GM12878 (cell line): Measurements from ENCODE around the gene KREMEN2. TPM values are rescaled to one million over a fixed set of nuclear protein-coding genes. Genes with fewer than 3 reads are reported as not detected.
A peak's percentile ranks its signal among the peaks of the same experiment; 100 is the strongest.

Experiments
- ATF2 ChIP-seq: IDR thresholded peaks from 2 replicates; pipeline ENCODE4 v1.6.1; 2012; ENCODE audit warnings: low read length, inconsistent platforms
- CBFB ChIP-seq: IDR thresholded peaks from 2 replicates; pipeline ENCODE4 v1.6.1; 2016; ENCODE audit warnings: antibody characterized with exemption, low read depth
- CREM ChIP-seq: IDR thresholded peaks from 2 replicates; pipeline ENCODE4 v1.6.1; 2014; ENCODE audit warnings: antibody characterized with exemption, low read depth
- EED ChIP-seq: sonication (generic); IDR thresholded peaks from 2 replicates; pipeline ENCODE4 v1.6.1; 2016; ENCODE audit warnings: antibody characterized with exemption, low read depth
- ELK1 ChIP-seq: IDR thresholded peaks from 2 replicates; pipeline ENCODE4 v1.6.1; 2012; ENCODE audit warnings: low read depth, low read length, improper control_type of control experiment
- FOS ChIP-seq: IDR thresholded peaks from 3 replicates; pipeline ENCODE4 v1.6.1; 2011; ENCODE audit warnings: borderline replicate concordance; ENCODE audit not compliant: insufficient read length; ENCODE audit errors: extremely low read depth
- GATAD2B ChIP-seq: fragments of 450-650 bp; conservative IDR thresholded peaks from 2 replicates; pipeline ENCODE4 v1.6.1; 2017; ENCODE audit warnings: low read depth, mild to moderate bottlenecking, moderate library complexity
- HDGF ChIP-seq: fragments of 450-650 bp; IDR thresholded peaks from 2 replicates; pipeline ENCODE4 v1.6.1; 2016; ENCODE audit warnings: antibody characterized with exemption
- IKZF1 ChIP-seq: fragments of 450-650 bp; conservative IDR thresholded peaks from 2 replicates; pipeline ENCODE4 v1.6.1; 2017; ENCODE audit warnings: antibody characterized with exemption, mild to moderate bottlenecking
- LARP7 ChIP-seq: fragments of 450-650 bp; IDR thresholded peaks from 2 replicates; pipeline ENCODE4 v1.6.1; 2017; ENCODE audit warnings: mild to moderate bottlenecking
- NR2C2 ChIP-seq: IDR thresholded peaks from 2 replicates; pipeline ENCODE4 v1.6.1; 2011; ENCODE audit warnings: borderline replicate concordance, low read depth; ENCODE audit not compliant: control insufficient read depth, insufficient read length
- PAX5 ChIP-seq: IDR thresholded peaks from 2 replicates; pipeline ENCODE4 v1.6.1; 2011; ENCODE audit warnings: low read depth, low read length, borderline replicate concordance
- POLR2A ChIP-seq: IDR thresholded peaks from 2 replicates; pipeline ENCODE4 v1.6.1; 2011; ENCODE audit warnings: low read depth, mild to moderate bottlenecking, low read length
- POU2F2 ChIP-seq: IDR thresholded peaks from 3 replicates; pipeline ENCODE4 v1.6.1; 2011; ENCODE audit warnings: low read depth, mild to moderate bottlenecking, low read length, borderline replicate concordance
- RAD51 ChIP-seq: fragments of 450-650 bp; IDR thresholded peaks from 2 replicates; pipeline ENCODE4 v1.6.1; 2016; ENCODE audit warnings: moderate library complexity, mild to moderate bottlenecking, inconsistent platforms
- SIX5 ChIP-seq: IDR thresholded peaks from 2 replicates; pipeline ENCODE4 v1.6.1; 2011; ENCODE audit warnings: mild to moderate bottlenecking, low read depth, low read length, moderate library complexity; ENCODE audit not compliant: severe bottlenecking
- SMAD1 ChIP-seq: fragments of 450-650 bp; IDR thresholded peaks from 2 replicates; pipeline ENCODE4 v1.6.1; 2018; ENCODE audit warnings: mild to moderate bottlenecking, low read depth; ENCODE audit not compliant: partially characterized antibody
- YY1 ChIP-seq: IDR thresholded peaks from 2 replicates; pipeline ENCODE4 v1.6.1; 2011; ENCODE audit warnings: low read depth, mild to moderate bottlenecking, low read length
- ZNF384 ChIP-seq: IDR thresholded peaks from 2 replicates; pipeline ENCODE4 v1.6.1; 2012; ENCODE audit warnings: low read depth, mild to moderate bottlenecking, low read length, improper control_type of control experiment, borderline replicate concordance
- ZNF622 ChIP-seq: fragments of 450-650 bp; IDR thresholded peaks from 2 replicates; pipeline ENCODE4 v1.6.1; 2017; ENCODE audit warnings: mild to moderate bottlenecking, inconsistent platforms
- polyA plus RNA-seq, 11 experiments: library from polyadenylated mRNA; depleted of rRNA in 4 of 11; unstranded in 6 of 11; stranded (reverse) in 5 of 11; fragments of >200 nt; fragmentation: Nextera tagmentation in 4 of 11; fragmentation: Illumina TruSeq in 1 of 11; extraction: Ambion mirVana in 4 of 11; extraction: Trizol in 1 of 11; gene quantifications; 1 replicate in 1 of 11; 2 replicates in 10 of 11; pipeline versions ENCODE4 v1.2.1 to v1.2.3, GENCODE V29; 2011 to 2016; ENCODE audit warnings: inconsistent platforms in 2 of 11, missing spikeins in 2 of 11, low read depth in 1 of 11
- total RNA-seq, 4 experiments: library from RNA; depleted of rRNA in 3 of 4; stranded (reverse); fragments of >200 nt in 3 of 4; fragmentation: Illumina TruSeq in 1 of 4; extraction: Trizol in 1 of 4; gene quantifications; 2 replicates each; pipeline versions ENCODE4 v1.2.1 to v1.2.3, GENCODE V29; 2013 to 2021
- TF ChIP-seq, protein P1 (sequence below): IDR thresholded peaks from 2 replicates; pipeline ENCODE4 v1.6.1; 2011; ENCODE audit warnings: low read depth, low read length, improper control_type of control experiment, borderline replicate concordance
- TF ChIP-seq, protein P2 (sequence below): fragments of 450-650 bp; IDR thresholded peaks from 2 replicates; pipeline ENCODE4 v1.6.1; 2016; ENCODE audit warnings: mild to moderate bottlenecking
- TF ChIP-seq, protein P3 (sequence below): fragments of 450-650 bp; IDR thresholded peaks from 2 replicates; pipeline ENCODE4 v1.6.1; 2017; ENCODE audit warnings: mild to moderate bottlenecking, low read depth, inconsistent platforms; ENCODE audit not compliant: poor library complexity, severe bottlenecking
- TF ChIP-seq, protein P4 (sequence below): IDR thresholded peaks from 2 replicates; pipeline ENCODE4 v1.6.1; 2012; ENCODE audit warnings: low read depth, low read length, improper control_type of control experiment

The KREMEN2 gene
- total and polyA plus RNA-seq, 10 of the 15 experiments (the other 5 are each of a cell fraction or from before 2014, with no cell fraction given): 0.06 to 3.7 (median 0.83) TPM; not detected in 2

GRCh38 chr16:2927010-2927646 lies 36.9 kb upstream of the KREMEN2 start (continued):
- no peak for TF ChIP-seq ATF2
- TF ChIP-seq IKZF1: 0 out of 2 replicates have a peak, but pooled peaks have one; percentile 27
- no peak for TF ChIP-seq CBFB
- no peak for TF ChIP-seq SIX5
- TF ChIP-seq RAD51: no peak
- no peak for TF ChIP-seq PAX5
- TF ChIP-seq ZNF384: no peak
- no peak for TF ChIP-seq ELK1
- 0 out of 2 replicates have a peak, but pooled peaks have one; percentile 25 for TF ChIP-seq HDGF
- TF ChIP-seq POU2F2: peak; percentile 24; the same call in 1 of the 3 replicates
- no peak for TF ChIP-seq SMAD1
- TF ChIP-seq, protein P1, sequence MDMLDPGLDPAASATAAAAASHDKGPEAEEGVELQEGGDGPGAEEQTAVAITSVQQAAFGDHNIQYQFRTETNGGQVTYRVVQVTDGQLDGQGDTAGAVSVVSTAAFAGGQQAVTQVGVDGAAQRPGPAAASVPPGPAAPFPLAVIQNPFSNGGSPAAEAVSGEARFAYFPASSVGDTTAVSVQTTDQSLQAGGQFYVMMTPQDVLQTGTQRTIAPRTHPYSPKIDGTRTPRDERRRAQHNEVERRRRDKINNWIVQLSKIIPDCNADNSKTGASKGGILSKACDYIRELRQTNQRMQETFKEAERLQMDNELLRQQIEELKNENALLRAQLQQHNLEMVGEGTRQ: no peak
- no peak for TF ChIP-seq EED
- no peak for TF ChIP-seq GATAD2B
- TF ChIP-seq, protein P2, sequence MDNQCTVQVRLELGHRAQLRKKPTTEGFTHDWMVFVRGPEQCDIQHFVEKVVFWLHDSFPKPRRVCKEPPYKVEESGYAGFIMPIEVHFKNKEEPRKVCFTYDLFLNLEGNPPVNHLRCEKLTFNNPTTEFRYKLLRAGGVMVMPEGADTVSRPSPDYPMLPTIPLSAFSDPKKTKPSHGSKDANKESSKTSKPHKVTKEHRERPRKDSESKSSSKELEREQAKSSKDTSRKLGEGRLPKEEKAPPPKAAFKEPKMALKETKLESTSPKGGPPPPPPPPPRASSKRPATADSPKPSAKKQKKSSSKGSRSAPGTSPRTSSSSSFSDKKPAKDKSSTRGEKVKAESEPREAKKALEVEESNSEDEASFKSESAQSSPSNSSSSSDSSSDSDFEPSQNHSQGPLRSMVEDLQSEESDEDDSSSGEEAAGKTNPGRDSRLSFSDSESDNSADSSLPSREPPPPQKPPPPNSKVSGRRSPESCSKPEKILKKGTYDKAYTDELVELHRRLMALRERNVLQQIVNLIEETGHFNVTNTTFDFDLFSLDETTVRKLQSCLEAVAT: 0 out of 2 replicates have a peak, but pooled peaks have one; percentile 24
- no peak for TF ChIP-seq ZNF622
- no peak for TF ChIP-seq FOS
- TF ChIP-seq CREM: peak; percentile 88
- TF ChIP-seq, protein P3, sequence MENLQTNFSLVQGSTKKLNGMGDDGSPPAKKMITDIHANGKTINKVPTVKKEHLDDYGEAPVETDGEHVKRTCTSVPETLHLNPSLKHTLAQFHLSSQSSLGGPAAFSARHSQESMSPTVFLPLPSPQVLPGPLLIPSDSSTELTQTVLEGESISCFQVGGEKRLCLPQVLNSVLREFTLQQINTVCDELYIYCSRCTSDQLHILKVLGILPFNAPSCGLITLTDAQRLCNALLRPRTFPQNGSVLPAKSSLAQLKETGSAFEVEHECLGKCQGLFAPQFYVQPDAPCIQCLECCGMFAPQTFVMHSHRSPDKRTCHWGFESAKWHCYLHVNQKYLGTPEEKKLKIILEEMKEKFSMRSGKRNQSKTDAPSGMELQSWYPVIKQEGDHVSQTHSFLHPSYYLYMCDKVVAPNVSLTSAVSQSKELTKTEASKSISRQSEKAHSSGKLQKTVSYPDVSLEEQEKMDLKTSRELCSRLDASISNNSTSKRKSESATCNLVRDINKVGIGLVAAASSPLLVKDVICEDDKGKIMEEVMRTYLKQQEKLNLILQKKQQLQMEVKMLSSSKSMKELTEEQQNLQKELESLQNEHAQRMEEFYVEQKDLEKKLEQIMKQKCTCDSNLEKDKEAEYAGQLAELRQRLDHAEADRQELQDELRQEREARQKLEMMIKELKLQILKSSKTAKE: no peak
- peak; percentile 64; the same call in 1 of the 2 replicates for TF ChIP-seq YY1
- TF ChIP-seq NR2C2: no peak
- TF ChIP-seq LARP7: no peak
- TF ChIP-seq POLR2A: no peak
- TF ChIP-seq, protein P4, sequence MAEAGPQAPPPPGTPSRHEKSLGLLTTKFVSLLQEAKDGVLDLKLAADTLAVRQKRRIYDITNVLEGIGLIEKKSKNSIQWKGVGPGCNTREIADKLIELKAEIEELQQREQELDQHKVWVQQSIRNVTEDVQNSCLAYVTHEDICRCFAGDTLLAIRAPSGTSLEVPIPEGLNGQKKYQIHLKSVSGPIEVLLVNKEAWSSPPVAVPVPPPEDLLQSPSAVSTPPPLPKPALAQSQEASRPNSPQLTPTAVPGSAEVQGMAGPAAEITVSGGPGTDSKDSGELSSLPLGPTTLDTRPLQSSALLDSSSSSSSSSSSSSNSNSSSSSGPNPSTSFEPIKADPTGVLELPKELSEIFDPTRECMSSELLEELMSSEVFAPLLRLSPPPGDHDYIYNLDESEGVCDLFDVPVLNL: no peak
